Measurements from ENCODE around the gene TAF5. TPM values are rescaled to one million over a fixed set of nuclear protein-coding genes. Genes with fewer than 3 reads are reported as not detected.

The TAF5 gene
- total and polyA plus RNA-seq, 2 donors (not counting 3 experiments of a cell fraction or from before 2014, with no cell fraction given): 2.4 to 5.8 TPM

- Histone ChIP-seq H3K36me3 (ENCODE audit: control insufficient read depth in 2 of 2, extremely low read depth in 1 of 2, insufficient read depth in 2 of 2, low read length in 2 of 2) (peaks cover 4% of the 10 kb centered on the region in 2 experiments), H3K9me1 (replicated peaks; ENCODE audit: control insufficient read depth, extremely low read depth, insufficient read depth, low read length) (no peaks in the 10 kb centered on the region), H3K79me2 (ENCODE audit: control insufficient read depth, insufficient read depth, low read length) (peaks cover 3% of the 10 kb centered on the region), H2AFZ (ENCODE audit: low read depth, low read length) (no peak overlapping the region), H3K27me3 (ENCODE audit: control insufficient read depth in 2 of 2, insufficient read depth in 2 of 2, low read length in 2 of 2) (no peaks in the 10 kb centered on the region), H4K20me1 (replicated peaks; ENCODE audit: control insufficient read depth, extremely low read depth, insufficient read depth, low read length) (no peaks in the 10 kb centered on the region), H3K4me3 (replicated peaks in 1 of 3; ENCODE audit: insufficient read depth in 1 of 3, low read depth in 1 of 3, low read length in 3 of 3) (no peak overlapping the region), H3K4me1 (ENCODE audit: control insufficient read depth, extremely low read depth, insufficient read depth, low read length) (peaks cover 5% of the 10 kb centered on the region), H3K9ac (replicated peaks; ENCODE audit: extremely low read depth, insufficient read depth, low read length) (no peak overlapping the region), H3K4me2 (ENCODE audit: insufficient read depth, low read length) (no peak overlapping the region), H3K9me3 (replicated peaks; ENCODE audit: control insufficient read depth, insufficient read depth, low read length) (no peaks in the 10 kb centered on the region), H3K27ac (ENCODE audit: insufficient read depth, low read depth, low read length) (no peak overlapping the region)
- TF ChIP-seq JUN (IDR thresholded peaks at IDR 0.05; ENCODE audit: borderline replicate concordance, insufficient read depth, insufficient read length, low read depth) (no peak), CTCF (IDR thresholded peaks at IDR 0.05; ENCODE audit: extremely low read depth in 1 of 2, insufficient read depth in 1 of 2, low read depth in 1 of 2, low read length in 2 of 2) (no peak), GATA2 (IDR thresholded peaks at IDR 0.05; ENCODE audit: insufficient read depth, insufficient read length, low read depth, low read length) (no peak)
- dilution Hi-C loops (cut with MboI; ENCODE audit: extremely low pct_ligation_motif_present, low sequenced_read_pairs) (no loop called here), intact Hi-C loops (cut with micrococcal nuclease) (no loop called here)
- no peak for FAIRE-seq
- ChIA-PET POLR2A (no interaction called here), CTCF (no interaction called here)
- no TSS peak for BruUV-seq (replicated peaks)
- no peak for DNase-seq (ENCODE audit: low read depth, low spot score)
Measured at GRCh38 chr10:103373544-103373943, 5.8 kb downstream of the TAF5 start.

GRCh38 chr10:103374263-103374662 lies 6.5 kb downstream of the TAF5 start:
- ChIA-PET POLR2A (no interaction called here), CTCF (no interaction called here)
- H3K27me3 ChIP-seq (ENCODE audit: control insufficient read depth in 2 of 2, insufficient read depth in 2 of 2, low read length in 2 of 2): no peaks in the 10 kb centered on the region
- no peak overlapping the region for H3K9ac ChIP-seq (replicated peaks; ENCODE audit: extremely low read depth, insufficient read depth, low read length)
- no peaks in the 10 kb centered on the region for H3K4me1 ChIP-seq (ENCODE audit: control insufficient read depth, extremely low read depth, insufficient read depth, low read length)
- no TSS peak for BruUV-seq (replicated peaks)
- no peaks in the 10 kb centered on the region for H3K9me1 ChIP-seq (replicated peaks; ENCODE audit: control insufficient read depth, extremely low read depth, insufficient read depth, low read length)
- TF ChIP-seq JUN (IDR thresholded peaks at IDR 0.05; ENCODE audit: borderline replicate concordance, insufficient read depth, insufficient read length, low read depth): no peak
- dilution Hi-C loops (cut with MboI; ENCODE audit: extremely low pct_ligation_motif_present, low sequenced_read_pairs) (no loop called here), intact Hi-C loops (cut with micrococcal nuclease) (no loop called here)
- H3K4me3 ChIP-seq (replicated peaks in 1 of 3; ENCODE audit: insufficient read depth in 1 of 3, low read depth in 1 of 3, low read length in 3 of 3): no peak overlapping the region
- H3K9me3 ChIP-seq (replicated peaks; ENCODE audit: control insufficient read depth, insufficient read depth, low read length): no peaks in the 10 kb centered on the region
- H3K36me3 ChIP-seq (ENCODE audit: control insufficient read depth in 2 of 2, extremely low read depth in 1 of 2, insufficient read depth in 2 of 2, low read length in 2 of 2): peaks cover 4% of the 10 kb centered on the region in 2 experiments
- H3K27ac ChIP-seq (ENCODE audit: insufficient read depth, low read depth, low read length): no peak overlapping the region
- FAIRE-seq (no peak), DNase-seq (ENCODE audit: low read depth, low spot score) (no peak)
- no peaks in the 10 kb centered on the region for H4K20me1 ChIP-seq (replicated peaks; ENCODE audit: control insufficient read depth, extremely low read depth, insufficient read depth, low read length)
- H2AFZ ChIP-seq (ENCODE audit: low read depth, low read length): no peak overlapping the region
- peaks cover 3% of the 10 kb centered on the region for H3K79me2 ChIP-seq (ENCODE audit: control insufficient read depth, insufficient read depth, low read length)
- no peak overlapping the region for H3K4me2 ChIP-seq (ENCODE audit: insufficient read depth, low read length)
